Right lobe of liver (tissue), 4 donors: ENCODE results near the gene PCLO.

Experiments used
- POLR2A ChIP-seq: fragments of 450-650 bp; IDR thresholded peaks from one replicate; pipeline ENCODE4 v1.6.1; 2017; ENCODE audit warnings: antibody characterized with exemption, mild to moderate bottlenecking
- TF ChIP-seq, protein P1 (sequence below), 4 donors: fragments of 200-600 bp in 3 of 4; fragments of 450-650 bp in 1 of 4; IDR thresholded peaks; one replicate each; pipeline versions ENCODE4 v1.5.1 to v1.8.0; 2016 to 2022; ENCODE audit warnings: antibody characterized with exemption in 4 of 4, mild to moderate bottlenecking in 2 of 4
- donor health status: DM: no; HTN: no; CAD: no.
- donor health status: DM: no; HTN: no; CAD: no.
- donor health status: DM: no; HTN: yes; CAD: no.

DNA sequence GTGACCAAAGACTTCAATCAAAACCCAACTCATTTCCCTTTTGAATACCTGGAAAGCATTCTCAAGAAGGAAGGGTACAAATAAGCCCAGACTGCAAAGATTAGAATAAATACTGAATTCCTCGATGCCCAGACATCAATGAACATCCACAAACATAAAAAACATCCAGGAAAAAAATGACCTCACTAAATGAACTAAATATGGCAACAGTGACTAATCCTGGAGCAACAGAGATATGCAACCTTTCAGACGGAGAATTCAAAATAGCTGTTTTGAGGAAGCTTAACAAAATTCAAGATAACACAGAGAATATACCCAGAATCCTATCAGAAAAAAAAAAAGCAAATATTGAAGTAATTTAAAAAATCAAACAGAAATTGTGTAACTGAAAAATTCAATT, 43.2 kb downstream of the PCLO start:
- TF ChIP-seq, protein P1, sequence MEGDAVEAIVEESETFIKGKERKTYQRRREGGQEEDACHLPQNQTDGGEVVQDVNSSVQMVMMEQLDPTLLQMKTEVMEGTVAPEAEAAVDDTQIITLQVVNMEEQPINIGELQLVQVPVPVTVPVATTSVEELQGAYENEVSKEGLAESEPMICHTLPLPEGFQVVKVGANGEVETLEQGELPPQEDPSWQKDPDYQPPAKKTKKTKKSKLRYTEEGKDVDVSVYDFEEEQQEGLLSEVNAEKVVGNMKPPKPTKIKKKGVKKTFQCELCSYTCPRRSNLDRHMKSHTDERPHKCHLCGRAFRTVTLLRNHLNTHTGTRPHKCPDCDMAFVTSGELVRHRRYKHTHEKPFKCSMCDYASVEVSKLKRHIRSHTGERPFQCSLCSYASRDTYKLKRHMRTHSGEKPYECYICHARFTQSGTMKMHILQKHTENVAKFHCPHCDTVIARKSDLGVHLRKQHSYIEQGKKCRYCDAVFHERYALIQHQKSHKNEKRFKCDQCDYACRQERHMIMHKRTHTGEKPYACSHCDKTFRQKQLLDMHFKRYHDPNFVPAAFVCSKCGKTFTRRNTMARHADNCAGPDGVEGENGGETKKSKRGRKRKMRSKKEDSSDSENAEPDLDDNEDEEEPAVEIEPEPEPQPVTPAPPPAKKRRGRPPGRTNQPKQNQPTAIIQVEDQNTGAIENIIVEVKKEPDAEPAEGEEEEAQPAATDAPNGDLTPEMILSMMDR (IDR thresholded peaks at IDR 0.05), result no peak
- no peak for TF ChIP-seq POLR2A
